ENCODE results near the gene SLC27A1. TPM values are rescaled to one million over a fixed set of nuclear protein-coding genes. Genes with fewer than 3 reads are reported as not detected.

The SLC27A1 gene
- total RNA-seq, 6 experiments from 2014 or later, result 11.5 to 14.9 (median 13.6) TPM

- Mint-ChIP-seq H3K27me3 (ENCODE audit: insufficient read depth) (peaks cover 3% of the 10 kb centered on the region), H3K4me3 (no peak overlapping the region)
Measured at GRCh38 chr19:17431417-17431816, 38.9 kb upstream of the SLC27A1 start.

DNA sequence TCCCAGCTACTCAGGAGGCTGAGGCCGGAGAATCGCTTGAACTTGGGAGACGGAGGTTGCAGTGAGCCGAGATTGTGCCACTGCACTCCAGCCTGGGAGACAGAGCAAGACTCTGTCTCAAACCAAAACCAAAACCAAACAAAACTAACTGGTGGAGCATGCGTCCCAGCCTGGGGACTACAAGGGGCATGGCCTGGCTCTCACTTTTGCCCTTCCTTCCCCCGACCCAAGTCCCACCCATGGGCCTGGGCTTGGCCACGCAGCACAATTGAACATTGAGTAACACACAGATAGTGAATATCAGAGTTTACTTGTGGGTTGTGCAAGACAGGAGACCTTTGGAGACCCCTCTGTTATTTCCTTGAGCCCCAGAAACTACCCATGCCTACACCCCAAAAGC lies 35.1 kb upstream of the SLC27A1 start:
- H3K4me3 Mint-ChIP-seq, result no peak overlapping the region
- H3K27me3 Mint-ChIP-seq (ENCODE audit: insufficient read depth), result no peaks in the 10 kb centered on the region; the same call in none of the 2 replicates
- no peaks in the 10 kb centered on the region for H3K4me1 Mint-ChIP-seq (ENCODE audit: low read depth)
- H3K9me3 Mint-ChIP-seq, result no peaks in the 10 kb centered on the region
- H3K36me3 Mint-ChIP-seq (ENCODE audit: low read depth), result no peaks in the 10 kb centered on the region
- no peak overlapping the region for H3K27ac Mint-ChIP-seq
- no peak for DNase-seq
- no peak for TF ChIP-seq CTCF (IDR thresholded peaks at IDR 0.05)

More at GRCh38 chr19:17431417-17431816, 38.9 kb upstream of the SLC27A1 start:
- Mint-ChIP-seq H3K9me3 (no peaks in the 10 kb centered on the region), H3K27ac (no peak overlapping the region), H3K4me1 (ENCODE audit: low read depth) (no peaks in the 10 kb centered on the region), H3K36me3 (ENCODE audit: low read depth) (no peaks in the 10 kb centered on the region)
- no peak for TF ChIP-seq CTCF (IDR thresholded peaks at IDR 0.05)
- no peak for DNase-seq

DNA sequence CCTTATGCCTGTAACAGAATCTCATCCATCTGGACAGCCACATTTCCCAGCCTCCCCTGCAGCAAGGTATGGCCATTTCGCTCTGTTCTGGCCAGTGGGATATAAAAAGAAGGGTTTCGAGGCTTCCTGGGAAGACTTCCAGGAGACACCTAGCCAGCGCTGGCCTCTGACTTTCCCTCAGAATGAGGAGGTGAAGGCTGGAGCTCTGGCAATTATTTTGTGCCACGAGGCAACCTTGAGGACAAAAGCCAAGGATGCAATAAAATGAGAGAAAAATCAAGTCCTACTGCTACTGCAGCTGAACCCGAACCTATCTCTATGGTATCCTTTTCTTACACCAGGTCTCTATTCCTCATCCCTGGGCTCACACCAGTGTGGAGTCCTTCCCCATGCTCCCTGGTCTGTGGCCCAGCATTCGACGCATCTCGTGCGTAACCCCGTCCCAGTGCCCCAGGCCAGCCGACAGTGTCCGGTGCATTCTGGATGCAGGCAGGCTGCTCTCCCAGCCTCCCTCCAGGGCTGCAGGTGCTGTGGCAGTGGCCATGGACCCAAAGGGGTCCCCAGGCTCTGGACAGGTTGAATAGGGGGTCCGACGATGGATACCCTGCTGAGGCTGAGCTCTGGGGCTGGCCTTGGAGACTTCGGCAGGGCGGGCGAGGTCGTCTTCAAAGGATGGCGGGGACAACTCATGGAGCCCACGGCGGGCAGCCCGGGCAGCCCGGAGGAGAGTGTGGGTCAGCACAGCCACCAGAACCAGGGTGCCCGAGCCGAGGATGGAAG lies 34.0 kb upstream of the SLC27A1 start:
- Mint-ChIP-seq H3K9me3 (peaks cover 2% of the 10 kb centered on the region), H3K4me3 (no peak overlapping the region), H3K27me3 (ENCODE audit: insufficient read depth) (no peaks in the 10 kb centered on the region; the same call in none of the 2 replicates), H3K27ac (no peak overlapping the region), H3K36me3 (ENCODE audit: low read depth) (no peaks in the 10 kb centered on the region), H3K4me1 (ENCODE audit: low read depth) (peaks cover 1% of the 10 kb centered on the region)
- no peak for TF ChIP-seq CTCF (IDR thresholded peaks at IDR 0.05)
- DNase-seq, result no peak

- Mint-ChIP-seq H3K27ac (no peak overlapping the region), H3K4me1 (ENCODE audit: low read depth) (peaks cover 7% of the 10 kb centered on the region), H3K9me3 (peaks cover 6% of the 10 kb centered on the region), H3K4me3 (no peak overlapping the region), H3K36me3 (ENCODE audit: low read depth) (no peaks in the 10 kb centered on the region), H3K27me3 (ENCODE audit: insufficient read depth) (no peaks in the 10 kb centered on the region; the same call in none of the 2 replicates)
- TF ChIP-seq CTCF (IDR thresholded peaks at IDR 0.05), result no peak
- no peak for DNase-seq
Measured at GRCh38 chr19:17436874-17437267, 33.5 kb upstream of the SLC27A1 start.

DNA sequence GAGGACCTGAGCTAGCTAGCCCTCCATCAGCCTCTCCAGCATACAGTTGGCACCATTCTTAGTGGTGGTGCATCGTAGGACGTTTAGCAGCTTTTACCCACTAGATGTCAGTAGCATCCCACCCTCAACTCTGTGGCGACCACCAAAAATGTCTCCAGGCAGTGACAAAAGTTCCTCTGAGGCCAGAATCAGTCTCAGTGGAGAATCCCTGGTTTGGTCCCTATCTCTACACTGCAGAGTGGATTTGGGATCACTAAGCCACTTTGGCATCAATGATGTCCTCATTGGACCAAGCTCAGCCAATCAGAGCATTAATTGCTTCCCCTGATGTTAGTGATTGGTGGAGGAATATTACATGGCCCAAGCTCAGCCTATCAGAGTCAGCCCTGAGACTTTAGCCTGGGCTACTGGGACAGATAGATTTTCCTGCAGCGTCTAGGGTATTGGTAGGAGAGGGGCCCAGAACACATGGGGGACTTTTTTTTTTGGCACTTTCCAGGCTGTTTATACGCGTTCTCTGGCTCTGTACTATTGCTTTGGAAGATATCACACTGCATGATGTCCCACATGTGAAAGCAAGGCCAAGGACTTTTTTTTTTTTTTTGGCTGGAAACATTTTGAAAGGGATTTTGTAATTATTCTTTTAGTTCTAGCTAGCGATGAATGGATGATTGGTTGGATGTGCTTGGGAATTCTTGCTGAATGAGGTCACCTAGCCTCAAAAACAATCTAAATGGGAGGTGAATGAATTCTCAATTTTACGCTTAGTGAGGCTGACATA lies 28.9 kb upstream of the SLC27A1 start:
- Mint-ChIP-seq H3K27ac (no peak overlapping the region), H3K4me3 (no peak overlapping the region), H3K4me1 (ENCODE audit: low read depth) (peaks cover 9% of the 10 kb centered on the region), H3K36me3 (ENCODE audit: low read depth) (no peaks in the 10 kb centered on the region), H3K9me3 (peaks cover 6% of the 10 kb centered on the region), H3K27me3 (ENCODE audit: insufficient read depth) (no peaks in the 10 kb centered on the region; the same call in none of the 2 replicates)
- peak; percentile 9 for DNase-seq
- peak; percentile 67 for TF ChIP-seq CTCF (IDR thresholded peaks at IDR 0.05)

Measured in HFFc6 (cell line).